Spleen (tissue), 7 donors: ENCODE results near the gene ALG12.

Source experiments
- CTCF ChIP-seq, 11 experiments: fragments of 200-600 bp in 7 of 11; fragments of 450-650 bp in 4 of 11; sonication (generic) in 4 of 11; IDR thresholded peaks in 8 of 11; conservative IDR thresholded peaks in 3 of 11; 1 replicate in 7 of 11; 2 replicates in 4 of 11; pipeline versions ENCODE4 v1.4.0 to v1.8.0; 2016 to 2021; ENCODE audit warnings: antibody characterized with exemption in 11 of 11, inconsistent platforms in 4 of 11, mild to moderate bottlenecking in 1 of 11
- POLR2A ChIP-seq, 3 donors: fragments of 450-650 bp; IDR thresholded peaks; one replicate each; pipeline ENCODE4 v1.5.1; 2017; ENCODE audit warnings: antibody characterized with exemption in 3 of 3, mild to moderate bottlenecking in 1 of 3
- POLR2AphosphoS5 ChIP-seq, 3 donors: sonication (generic); formaldehyde crosslinking; IDR thresholded peaks; one replicate each; pipeline ENCODE4 v1.5.1; 2017; ENCODE audit warnings: antibody characterized with exemption in 3 of 3
- donor health status: DM: no; HTN: no; CAD: no; lungs with moderate emphysema.
- donor health status: DM: no; HTN: no; CAD: no.
- donor health status: DM: no; HTN: no; CAD: no.

GRCh38 chr22:49911881-49912625, 6.2 kb downstream of the ALG12 start:
- TF ChIP-seq CTCF (IDR thresholded peaks at IDR 0.05 in 8 of 11, conservative IDR thresholded peaks at IDR 0.05 in 3 of 11) (no peak), POLR2AphosphoS5 (IDR thresholded peaks at IDR 0.05) (no peak), POLR2A (IDR thresholded peaks at IDR 0.05) (no peak)
